Kidney tubule cell (primary cell): ENCODE results near the gene ANP32E.
"Not testable (repeated sequence)": the region's sequence is repeated elsewhere in the genome, so short reads cannot be mapped to it uniquely, and the experiment has no call there.

ENCODE experiments used
- DNase-seq: peaks from one replicate; pipeline ENCODE4 v3.0.0-alpha.2; 2018; ENCODE audit warnings: low spot score

Gene ANP32E

DNA sequence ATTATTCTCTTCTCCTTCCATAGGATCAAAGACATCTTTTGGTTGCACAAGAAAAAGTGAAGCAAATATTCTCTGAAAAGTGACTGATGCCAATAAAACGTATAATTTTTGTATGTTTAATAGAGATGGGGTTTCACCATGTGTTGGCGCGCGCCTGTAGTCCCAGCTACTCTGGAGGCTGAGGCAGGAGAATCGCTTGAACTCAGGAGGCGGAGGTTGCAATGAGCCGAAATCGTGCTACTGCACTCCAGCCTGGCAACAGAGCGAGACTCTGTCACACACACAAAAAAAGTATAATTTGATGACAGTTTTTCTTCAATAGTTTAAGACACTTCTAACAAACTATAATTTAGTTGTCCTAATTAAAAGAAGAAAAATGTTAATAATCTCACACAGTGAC lies 23.8 kb downstream of the ANP32E start:
- no peak for DNase-seq

DNA sequence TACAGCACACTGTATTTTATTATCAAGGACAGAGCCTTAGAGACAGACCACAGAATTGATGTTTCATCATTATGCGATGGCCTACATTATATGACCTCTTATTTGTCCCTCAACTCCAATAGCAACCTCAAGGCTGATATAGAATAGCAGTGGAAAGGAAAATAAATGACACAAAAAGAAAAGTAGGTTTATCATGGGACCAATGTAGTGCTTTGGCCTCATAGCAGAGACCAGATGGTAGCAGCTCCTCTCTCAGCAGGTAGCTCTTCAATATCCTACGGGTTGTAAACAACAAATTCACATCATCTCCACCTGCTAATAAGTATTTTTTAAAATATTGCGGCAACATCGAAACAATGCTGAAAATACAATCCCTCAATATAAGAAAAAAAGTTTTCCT lies 25.2 kb downstream of the ANP32E start:
- DNase-seq = no peak

DNA sequence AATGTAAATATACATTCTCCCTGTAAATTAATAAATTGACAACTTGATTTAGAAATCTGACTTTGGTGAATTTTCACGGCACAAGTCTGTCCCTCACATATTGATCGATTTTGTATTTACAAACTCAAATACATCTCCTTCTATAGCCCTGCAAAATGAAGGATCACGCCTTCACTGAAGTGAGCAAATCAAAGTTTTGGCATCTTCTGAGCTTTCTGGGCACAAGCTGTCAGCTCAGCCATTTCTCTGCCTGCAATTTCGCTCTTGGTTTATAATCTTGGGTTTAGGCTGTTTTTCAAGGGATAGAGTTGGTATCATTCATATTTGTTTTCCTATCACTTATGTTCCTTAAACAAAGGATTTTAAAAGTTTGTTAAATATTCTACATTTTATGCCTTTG lies 25.8 kb downstream of the ANP32E start:
- no peak for DNase-seq

DNA sequence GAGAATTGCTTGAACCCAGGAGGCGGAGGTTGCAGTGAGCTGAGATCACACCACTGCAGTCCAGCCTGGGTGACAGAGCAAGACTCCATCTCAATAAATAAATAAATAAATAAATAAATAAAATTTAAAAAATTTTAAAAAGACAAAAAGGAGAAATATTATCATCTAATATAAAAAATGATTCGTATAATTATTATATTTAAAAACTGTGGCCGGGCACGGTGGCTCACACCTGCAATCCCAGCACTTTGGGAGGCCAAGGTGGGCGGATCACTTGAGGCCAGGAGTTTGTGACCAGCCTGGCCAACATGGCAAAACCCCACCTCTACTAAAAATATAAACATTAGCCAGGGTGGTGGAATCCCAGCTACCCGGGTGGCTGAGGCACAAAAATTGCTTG lies 27.5 kb downstream of the ANP32E start:
- DNase-seq = not testable (repeated sequence)

DNA sequence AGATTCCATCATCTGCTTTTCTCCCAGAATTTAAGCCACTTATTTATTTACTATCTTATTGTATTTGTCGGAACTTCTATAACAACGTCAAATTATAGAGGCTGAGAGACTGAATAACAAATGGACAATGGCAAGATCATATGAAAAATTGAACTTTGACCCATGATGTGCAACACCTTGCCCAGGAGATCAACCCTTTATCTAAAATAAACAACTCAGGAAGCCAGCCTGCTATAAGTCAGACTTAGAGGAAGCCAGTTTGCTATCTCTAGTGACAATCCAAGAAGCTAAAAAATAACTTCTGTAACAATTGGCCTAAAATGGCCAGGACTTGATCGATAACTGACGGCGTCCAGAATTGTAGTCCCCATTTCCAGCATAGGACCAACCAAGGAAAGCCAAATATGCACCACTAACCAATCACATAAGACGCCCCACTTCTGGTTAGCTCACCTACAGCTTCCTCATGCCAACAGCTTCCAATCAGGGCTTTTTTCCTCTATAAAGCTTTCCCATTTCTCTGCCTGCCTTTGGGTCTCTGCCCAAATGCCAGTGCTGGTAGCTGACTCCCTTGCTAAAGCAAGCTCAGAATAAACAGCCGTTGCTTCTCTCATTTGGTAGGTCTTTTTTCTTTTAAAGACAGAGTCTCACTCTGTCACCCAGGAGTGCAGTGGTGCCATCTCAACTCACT lies 28.5 kb downstream of the ANP32E start:
- DNase-seq = no peak

DNA sequence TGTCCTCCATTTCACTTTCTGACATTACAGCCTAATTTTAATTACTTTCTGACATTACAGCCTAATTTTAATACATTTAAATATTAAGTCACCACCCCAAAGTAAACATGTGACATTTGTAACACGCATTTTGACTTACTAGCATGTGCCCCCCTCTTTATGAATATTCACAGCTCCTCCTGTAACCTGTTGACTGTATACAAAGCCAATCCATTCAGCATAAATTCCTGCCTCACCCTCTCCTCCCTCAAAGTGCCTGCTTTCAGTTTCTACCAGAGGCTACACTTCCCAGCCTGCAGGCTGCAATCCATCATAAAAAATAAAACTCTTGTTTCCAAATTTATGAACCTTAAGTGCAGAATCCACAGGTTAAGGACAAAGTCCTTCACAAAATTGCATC lies 39.5 kb downstream of the ANP32E start:
- no peak for DNase-seq

DNA sequence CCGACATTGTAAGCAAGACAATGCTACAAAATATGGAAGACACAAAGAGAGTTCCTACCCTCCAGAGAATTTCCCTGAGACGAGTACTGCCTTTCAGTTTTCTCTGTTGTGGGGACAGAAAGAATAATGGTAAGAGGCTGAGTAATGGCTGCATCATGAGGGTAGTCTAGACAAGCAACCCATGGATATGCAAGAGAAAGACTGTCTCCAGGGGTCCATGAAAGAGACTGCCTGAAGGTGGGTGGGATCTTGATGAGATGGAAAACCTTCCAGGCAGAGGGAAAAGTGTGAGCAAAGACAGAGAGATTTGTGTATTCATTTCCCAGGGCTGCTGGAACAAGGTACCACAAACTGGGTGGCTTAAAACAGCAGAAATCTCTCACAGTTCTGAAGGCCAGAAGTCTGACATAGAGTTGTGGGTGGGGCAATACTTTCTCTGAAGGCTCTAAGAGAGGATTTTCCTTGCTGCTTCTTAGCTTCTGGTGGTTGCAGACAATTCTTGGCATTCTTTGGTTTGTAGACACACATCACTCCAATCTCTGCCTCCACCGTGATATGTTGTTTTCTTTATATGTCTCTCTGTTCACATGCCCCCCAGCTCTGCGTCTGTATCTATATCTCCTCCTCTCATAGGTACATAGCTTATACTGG lies 41.4 kb downstream of the ANP32E start:
- peak; percentile 6 for DNase-seq

DNA sequence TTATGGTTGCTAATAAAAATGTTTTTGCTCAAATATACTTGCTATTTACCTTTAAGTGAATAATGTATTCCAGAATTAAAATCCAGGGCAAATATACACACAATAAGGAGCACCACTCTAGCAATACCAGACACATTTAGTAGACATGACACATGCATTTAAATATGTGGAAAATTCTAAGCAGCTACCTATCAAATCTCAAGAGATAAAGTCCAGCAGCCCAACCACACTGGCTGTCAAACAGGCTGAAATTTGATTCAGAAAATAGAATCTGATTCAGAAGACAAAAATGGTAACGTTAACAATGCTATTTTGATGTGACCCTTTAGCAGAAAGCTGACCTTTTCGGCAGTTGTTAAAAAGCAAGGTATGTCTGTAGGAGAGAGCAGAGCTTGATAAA lies 43.9 kb downstream of the ANP32E start:
- peak; percentile 79 for DNase-seq

DNA sequence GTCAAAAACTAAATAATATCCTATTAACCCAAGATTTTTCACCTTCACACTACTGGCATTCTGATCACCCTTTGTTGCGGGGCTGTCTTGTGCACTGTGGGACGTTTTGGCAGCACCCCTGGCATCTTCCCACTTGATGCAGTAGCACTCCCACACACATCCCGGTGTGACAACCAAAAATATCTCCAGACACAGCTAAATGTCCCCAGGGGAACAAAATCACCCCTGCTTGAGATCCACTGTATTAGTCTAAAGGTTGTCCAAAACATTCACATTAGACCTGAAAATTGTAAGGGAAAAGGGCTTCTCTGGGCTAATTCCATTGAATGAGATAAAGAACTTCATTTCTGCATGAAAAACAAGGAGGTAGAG lies 48.4 kb downstream of the ANP32E start:
- no peak for DNase-seq

DNA sequence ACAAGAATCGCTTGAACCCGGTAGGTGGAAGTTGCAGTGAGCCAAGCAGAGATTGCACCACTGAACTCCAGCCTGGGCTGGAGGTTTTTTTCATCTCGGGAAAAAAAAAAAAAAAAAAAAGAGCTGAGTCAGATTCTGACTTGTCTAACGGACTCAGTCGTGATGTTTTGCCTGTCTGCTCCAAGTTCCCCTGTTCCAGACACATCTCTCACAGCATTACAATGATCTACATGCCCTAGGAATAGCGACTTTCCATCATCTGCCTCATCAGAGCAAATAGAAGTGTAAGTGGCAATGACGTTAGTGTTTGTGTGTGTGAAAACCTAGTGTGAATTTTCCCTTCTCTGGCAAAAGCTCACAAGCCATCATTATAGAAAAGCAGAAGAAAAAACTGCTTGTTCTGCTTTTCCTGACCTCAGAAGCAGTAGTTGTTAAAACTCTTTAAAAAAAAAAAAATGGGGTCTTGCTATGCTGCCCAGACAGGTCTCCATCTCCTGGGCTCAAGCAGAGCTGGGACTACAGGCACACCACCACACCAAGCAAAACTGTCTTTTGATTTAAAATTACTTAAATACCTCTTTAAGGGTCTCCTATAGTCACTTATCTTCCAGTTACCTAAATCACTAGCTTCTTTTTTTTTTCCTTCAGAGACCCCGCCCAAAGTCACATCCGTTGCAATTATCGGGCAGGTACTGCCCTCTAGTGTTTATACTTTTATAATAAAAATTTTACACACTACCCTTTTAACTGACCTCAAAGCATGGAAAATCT lies 48.9 kb downstream of the ANP32E start:
- DNase-seq = peak; percentile 57

DNA sequence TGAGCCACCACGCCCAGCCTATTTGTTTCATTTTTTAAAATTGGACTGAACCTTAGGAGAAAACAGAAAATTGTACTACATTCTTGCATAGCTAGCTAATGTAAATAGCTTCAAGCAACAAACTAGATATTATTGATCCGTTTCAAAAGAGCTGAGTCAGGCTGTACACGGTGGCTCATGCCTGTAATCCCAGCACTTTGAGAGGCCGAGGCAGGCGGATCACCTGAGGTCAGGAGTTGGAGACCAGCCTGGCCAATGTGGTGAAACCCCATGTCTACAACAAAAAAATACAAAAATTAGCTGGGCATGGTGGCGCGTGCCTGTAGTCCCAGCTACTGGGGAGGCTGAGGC lies 49.5 kb downstream of the ANP32E start:
- DNase-seq = not testable (repeated sequence)

DNA sequence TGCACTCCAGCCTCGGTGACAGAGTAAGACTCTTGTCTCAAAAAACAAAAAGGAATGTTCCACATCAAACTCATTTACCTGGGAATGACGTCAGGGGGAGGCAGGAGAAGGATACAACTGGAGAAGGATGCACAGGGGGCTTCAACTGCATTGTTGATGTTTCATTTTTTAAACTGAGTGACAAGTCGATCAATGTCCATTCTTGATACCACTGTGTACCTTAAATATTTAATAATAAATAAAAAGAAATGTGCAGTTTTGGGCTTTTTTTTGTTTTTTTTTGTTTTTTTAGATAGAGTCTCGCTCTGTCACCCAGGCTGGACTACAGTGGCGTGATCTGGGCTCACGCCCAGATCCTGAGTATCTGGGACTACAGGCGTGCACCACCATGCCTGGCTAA lies 50.4 kb downstream of the ANP32E start:
- DNase-seq = no peak

DNA sequence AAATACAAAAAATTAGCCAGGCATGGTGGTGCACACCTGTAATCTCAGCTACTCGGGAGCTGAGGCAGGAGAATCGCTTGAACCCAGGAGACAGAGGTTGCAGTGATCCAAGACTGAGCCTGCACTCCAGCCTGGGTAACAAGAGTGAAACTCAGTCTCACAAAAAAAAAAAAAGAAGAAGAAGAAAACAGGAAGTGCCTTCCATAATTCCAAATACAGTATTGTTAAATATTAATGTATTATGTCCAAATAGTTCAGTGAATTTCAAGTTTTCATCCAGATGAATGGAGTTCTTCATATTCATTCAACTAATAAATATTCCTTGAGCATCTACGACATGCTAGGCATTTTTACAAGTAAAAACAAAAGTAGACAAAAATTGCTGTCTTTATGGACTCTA lies 52.9 kb downstream of the ANP32E start:
- no peak for DNase-seq

DNA sequence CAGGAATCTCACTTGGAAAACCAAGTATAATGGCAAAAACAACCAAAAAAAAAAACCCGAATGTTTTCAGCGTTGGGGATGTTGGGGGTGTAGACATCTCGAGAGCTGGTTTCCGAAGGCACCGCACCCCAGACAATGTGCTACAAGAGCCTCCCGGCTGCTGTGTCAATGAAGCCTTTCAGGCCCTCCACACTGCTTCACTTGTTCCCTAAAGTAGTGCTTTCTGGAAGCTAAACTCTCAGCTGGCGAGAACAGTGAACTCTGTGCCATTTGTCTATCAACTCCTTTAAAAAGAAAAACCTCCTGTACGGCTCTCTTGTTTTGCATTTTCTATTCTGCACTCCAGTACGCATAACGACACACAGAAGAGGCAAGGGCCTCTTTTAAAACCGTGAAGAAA lies 53.7 kb downstream of the ANP32E start:
- DNase-seq = no peak

DNA sequence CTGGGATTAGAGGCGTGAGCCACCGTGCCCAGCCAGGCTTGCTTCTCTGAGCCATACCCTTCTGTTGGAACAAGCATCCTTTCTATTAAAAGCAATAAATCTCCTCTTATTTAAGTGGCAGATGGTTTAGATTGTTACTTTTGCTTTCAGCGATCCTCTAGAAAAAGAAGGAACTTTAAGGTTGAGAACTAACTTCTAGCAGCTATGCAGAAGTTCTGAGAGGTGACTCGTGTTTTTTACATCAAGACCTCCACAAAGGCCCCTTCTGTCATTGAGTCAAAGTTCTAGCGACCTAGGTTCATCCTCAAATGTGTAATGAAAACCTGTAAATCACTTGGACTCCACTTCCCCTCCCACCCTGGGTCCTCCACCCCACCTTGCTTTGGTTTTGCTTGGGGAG lies 55.4 kb downstream of the ANP32E start:
- DNase-seq = no peak

DNA sequence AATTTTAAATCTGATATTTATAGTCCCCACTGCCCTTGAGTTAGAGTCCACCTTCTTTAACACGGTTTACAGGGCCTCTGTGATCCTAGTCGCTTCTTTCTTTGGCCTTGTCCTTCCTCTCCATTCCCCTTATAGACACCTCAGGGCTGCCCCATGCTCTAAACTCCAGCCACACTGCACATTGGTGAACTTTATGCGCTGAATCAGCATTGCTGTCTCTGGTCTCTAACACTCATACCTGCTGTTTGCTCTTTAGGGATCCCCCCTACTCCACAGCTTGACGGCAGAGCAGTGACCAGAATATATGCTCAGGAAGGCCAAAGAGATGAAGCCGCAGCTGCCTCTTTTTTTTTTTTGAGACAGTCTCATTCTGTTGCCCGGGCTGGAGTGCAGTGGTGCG lies 56.0 kb downstream of the ANP32E start:
- no peak for DNase-seq

DNA sequence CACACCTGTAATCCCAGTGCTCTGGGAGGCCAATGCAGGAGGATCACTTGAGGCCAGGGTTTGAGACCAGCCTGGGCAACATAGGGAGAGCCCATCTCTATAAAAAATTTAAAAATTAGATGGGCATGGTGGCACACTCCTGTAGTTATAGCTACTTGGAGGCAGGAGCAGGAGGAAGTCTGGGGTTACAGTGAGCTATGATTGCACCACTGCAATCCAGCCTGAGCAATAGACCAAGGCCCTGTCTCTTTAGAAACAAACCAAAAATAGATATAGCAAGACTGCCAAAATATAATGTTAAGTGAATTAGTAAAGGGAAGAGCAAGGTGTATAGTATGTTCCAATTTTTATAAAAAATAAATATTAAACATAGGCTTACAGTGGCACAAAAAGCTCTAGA lies 57.4 kb downstream of the ANP32E start:
- no peak for DNase-seq

DNA sequence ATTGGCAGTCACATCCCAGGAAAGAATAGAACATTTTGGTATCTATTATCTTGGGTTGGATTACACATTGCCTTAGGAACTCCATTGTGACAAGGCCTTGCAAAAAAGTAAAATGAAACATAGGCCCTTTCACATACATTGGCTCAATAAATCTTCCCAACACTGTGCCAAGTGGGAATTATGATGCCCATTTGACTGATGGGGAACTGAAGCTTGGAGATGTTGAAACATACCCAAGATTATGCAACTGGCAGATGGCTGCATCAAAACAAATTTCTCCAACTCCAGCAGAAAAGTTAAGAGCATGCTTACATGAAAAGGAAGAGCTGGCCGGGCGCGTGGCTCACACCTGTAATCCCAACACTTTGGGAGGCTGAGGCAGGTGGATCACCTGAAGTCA lies 59.3 kb downstream of the ANP32E start:
- no peak for DNase-seq

DNA sequence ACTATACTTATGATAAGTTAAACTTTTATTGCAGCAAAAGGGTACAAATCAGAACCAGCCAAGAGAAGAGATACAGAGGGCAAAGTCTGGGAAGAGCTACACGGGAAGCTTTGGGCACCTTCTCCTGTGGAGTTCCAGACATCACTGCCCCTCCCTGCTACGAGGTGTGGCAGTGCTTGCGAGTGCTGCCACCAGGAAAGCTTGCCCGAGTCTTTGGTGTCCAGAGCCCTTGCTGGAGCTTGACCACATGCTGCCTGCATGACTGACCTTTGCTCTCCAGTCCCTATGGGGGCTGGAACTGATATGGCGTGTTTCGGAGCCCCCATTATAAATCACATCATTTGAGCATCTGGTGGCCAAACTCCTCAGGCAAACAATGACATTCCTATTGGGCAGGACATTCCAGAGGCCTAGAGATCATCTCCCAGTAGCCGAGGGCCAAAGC lies 62.7 kb downstream of the ANP32E start:
- DNase-seq = peak; percentile 13

DNA sequence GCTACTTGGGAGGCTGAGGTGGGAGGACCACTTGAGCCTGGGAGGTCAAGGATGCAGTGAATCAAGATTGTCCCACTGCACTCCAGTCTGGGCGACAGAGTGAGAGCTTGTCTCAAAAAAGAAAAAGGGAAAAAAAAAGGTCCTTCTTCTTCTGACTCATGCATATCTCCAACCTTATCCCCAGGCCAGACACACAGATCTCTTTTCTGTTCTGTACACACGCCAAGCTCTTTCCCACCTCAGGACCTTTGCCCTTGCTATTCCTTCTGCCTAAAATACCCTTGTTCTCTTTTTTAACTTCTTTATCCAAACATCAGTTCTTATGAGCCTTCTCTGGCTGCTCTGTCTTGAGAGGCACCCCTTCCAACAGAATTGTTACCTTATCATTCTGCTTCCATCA lies 64.1 kb downstream of the ANP32E start:
- no peak for DNase-seq

DNA sequence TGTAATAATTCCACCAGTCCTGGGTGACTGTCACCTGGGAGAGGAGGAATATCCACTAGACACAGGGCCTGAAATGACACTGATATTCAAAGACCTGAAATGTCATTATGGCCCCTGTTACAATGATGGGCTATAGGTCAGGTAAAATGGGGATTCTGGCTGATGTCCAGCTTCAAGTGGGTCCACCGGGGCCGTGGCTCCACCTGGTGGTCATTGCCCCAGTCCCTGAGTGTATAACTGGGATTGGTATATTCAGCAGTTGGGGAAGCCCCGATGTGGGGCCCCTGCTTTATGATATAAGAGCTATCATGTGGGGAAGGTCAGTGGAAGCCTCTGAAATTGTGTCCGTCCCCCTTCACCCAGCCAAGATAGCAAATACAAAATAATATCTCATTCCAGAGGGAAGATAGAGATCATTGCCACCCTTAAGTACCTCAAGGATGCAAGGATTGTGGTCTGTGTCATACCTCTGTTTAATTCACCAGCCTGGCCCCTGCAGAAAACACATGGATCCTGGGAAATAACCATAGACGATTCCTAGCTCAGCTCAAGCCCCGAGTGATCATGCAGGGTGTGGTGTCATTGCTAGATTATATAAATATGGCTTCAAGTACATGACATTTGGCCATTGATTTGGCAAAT lies 66.8 kb downstream of the ANP32E start:
- DNase-seq = peak; percentile 62
